Measurements from ENCODE around the gene LRRC73. TPM values are rescaled to one million over a fixed set of nuclear protein-coding genes. Genes with fewer than 3 reads are reported as not detected.

Gene LRRC73
- total RNA-seq, 2 experiments from 2014 or later = 0.11 to 0.18 TPM

- TF ChIP-seq CTCF (IDR thresholded peaks at IDR 0.05) = no peak
- Mint-ChIP-seq H3K4me3 (no peak overlapping the region), H3K4me1 (ENCODE audit: low read depth) (peaks cover 30% of the 10 kb centered on the region), H3K36me3 (ENCODE audit: low read depth) (peaks cover 28% of the 10 kb centered on the region), H3K27me3 (peaks cover 18% of the 10 kb centered on the region), H3K27ac (no peak overlapping the region), H3K9me3 (no peaks in the 10 kb centered on the region)
- ATAC-seq (no peak), DNase-seq (no peak)
- ChIA-PET CTCF (interaction anchor here (1.4 kb wide), 1 partner anchor 57 kb away, joined by 4 read pairs; the partner anchor contains the start of gene DLK2), POLR2A (interaction anchor here (0.9 to 1.5 kb wide), 4 partner anchors 10 to 26 kb away, joined by 3 to 6 read pairs (median 4); no protein-coding TSS in a partner anchor)
- intact Hi-C loops (cut with micrococcal nuclease) = no loop called here
Measured at GRCh38 chr6:43511824-43512415, 1.8 kb upstream of the LRRC73 start.

GRCh38 chr6:43510827-43511163 lies 649 bp upstream of the LRRC73 start:
- Mint-ChIP-seq H3K4me1 (ENCODE audit: low read depth) (peaks cover 26% of the 10 kb centered on the region), H3K9me3 (no peaks in the 10 kb centered on the region), H3K4me3 (peak overlapping the region; percentile 58), H3K27ac (no peak overlapping the region), H3K36me3 (ENCODE audit: low read depth) (peaks cover 26% of the 10 kb centered on the region), H3K27me3 (peaks cover 18% of the 10 kb centered on the region)
- ChIA-PET CTCF (interaction anchor here (0.7 kb wide), 1 partner anchor 281 kb away, joined by 3 read pairs; the partner anchor contains the start of gene DNPH1), POLR2A (interaction anchor here (0.7 to 1.3 kb wide), 4 partner anchors 11 to 264 kb away, joined by 3 to 4 read pairs (median 3); no protein-coding TSS in a partner anchor)
- intact Hi-C loops (cut with micrococcal nuclease) = no loop called here
- ATAC-seq = no peak
- TF ChIP-seq CTCF (IDR thresholded peaks at IDR 0.05) = no peak
- no peak for DNase-seq

DNA sequence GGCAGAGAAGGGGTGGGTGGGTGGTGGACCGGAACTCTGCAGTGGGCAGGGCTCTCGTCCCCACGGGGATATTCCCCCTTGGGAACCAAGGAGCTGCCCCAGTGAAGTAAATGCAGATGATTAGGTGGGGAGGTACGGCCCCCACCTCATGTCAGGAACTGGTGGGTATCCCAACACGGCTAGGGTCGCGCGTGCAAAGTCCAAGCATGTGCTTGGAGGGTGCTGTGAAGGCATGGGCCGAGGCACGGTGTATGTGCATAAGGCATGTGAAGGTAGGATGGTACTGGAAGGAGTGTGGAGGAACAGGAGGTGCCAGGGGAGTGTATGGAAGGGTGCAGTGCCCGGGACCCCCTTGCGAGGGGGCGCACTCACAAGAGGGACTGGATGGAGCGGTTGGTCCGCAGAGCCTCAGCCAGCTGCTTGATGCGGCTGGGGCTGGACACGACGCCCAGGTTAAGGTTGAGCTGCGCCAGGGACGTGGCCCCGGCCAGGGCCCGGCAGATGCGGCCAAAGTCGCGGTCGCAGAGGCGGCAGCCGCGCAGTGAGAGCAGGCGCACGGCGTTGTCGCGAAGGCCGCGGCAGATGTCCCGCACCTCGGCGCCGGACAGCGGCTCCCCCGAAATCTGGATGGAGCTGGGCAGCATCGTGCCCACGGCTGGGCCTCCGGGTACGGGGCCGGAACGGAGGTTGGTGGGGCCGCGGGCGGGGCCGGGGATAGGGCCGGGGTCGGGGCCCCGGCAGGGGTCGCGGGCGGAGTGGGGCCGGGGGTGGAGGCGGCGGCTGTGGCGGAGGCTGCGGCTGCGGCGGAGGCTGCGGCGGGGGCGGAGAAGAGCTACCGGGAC lies 783 bp downstream of the LRRC73 start:
- peaks cover 14% of the 10 kb centered on the region for H3K4me1 Mint-ChIP-seq (ENCODE audit: low read depth)
- POLR2A ChIA-PET = interaction anchor here (1.1 to 6.1 kb wide), 4 partner anchors 10 to 263 kb away, joined by 3 to 77 read pairs (median 4); partner anchors contain the start of genes POLR1C and YIPF3
- DNase-seq (no peak), ATAC-seq (no peak)
- peaks cover 18% of the 10 kb centered on the region for H3K27me3 Mint-ChIP-seq
- peak overlapping the region; percentile 66 for H3K4me3 Mint-ChIP-seq
- intact Hi-C loops (cut with micrococcal nuclease) = loop anchor here (5.0 kb wide), 2 partner anchors 52 to 242 kb away; partner anchors contain the start of gene DLK2
- TF ChIP-seq CTCF (IDR thresholded peaks at IDR 0.05) = no peak
- no peaks in the 10 kb centered on the region for H3K9me3 Mint-ChIP-seq
- CTCF ChIA-PET = interaction anchor here (0.7 to 3.9 kb wide), 6 partner anchors 31 to 341 kb away, joined by 3 to 20 read pairs (median 4); no protein-coding TSS in a partner anchor
- peaks cover 19% of the 10 kb centered on the region for H3K36me3 Mint-ChIP-seq (ENCODE audit: low read depth)
- no peak overlapping the region for H3K27ac Mint-ChIP-seq

DNA sequence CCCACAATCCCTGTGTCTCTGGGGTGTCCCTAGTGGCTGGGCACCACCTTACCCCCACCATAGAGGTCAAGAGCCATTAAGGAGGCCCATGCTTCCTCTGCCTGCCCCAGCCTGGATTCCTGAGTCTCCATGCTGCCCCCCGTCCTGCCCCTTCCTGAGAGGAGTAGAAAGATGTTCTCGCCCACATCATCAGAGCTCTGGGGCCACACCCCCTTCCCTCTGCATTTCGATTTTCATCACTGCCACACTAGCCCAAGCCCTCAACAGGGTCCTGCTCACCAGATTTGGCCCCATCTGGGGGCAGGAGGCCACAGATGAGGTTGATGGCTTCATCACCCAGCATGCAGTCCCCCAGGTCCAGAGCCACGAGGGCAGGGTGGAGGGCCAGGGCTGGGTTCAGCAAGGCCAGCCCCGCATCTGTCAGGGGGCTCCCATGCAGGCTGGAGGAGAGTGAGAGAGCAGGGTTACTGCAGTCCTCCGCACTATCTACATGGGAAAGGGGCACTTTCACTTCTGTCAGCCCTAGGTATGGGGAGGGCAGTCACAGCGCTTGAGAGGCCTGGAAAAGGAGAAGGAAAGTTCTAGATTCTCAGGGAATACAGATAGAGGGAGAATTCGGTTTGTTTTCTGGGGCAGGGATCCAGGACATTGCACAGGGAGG lies 1.5 kb downstream of the LRRC73 start:
- ChIA-PET POLR2A (interaction anchor here (1.2 to 6.1 kb wide), 4 partner anchors 10 to 280 kb away, joined by 3 to 77 read pairs (median 4); partner anchors contain the start of genes DNPH1, MAD2L1BP, POLR1C and TJAP1), CTCF (interaction anchor here (0.7 to 4.9 kb wide), 12 partner anchors 8 to 341 kb away, joined by 3 to 78 read pairs (median 10); partner anchors contain the start of genes DLK2, DNPH1, POLR1C and YIPF3)
- Mint-ChIP-seq H3K27me3 (peaks cover 18% of the 10 kb centered on the region), H3K27ac (no peak overlapping the region), H3K36me3 (ENCODE audit: low read depth) (peaks cover 19% of the 10 kb centered on the region), H3K4me1 (ENCODE audit: low read depth) (peaks cover 10% of the 10 kb centered on the region), H3K4me3 (peak overlapping the region; percentile 66), H3K9me3 (no peaks in the 10 kb centered on the region)
- DNase-seq (no peak), ATAC-seq (no peak)
- intact Hi-C loops (cut with micrococcal nuclease) = loop anchor here (5.0 kb wide), 2 partner anchors 51 to 241 kb away; partner anchors contain the start of gene DLK2
- no peak for TF ChIP-seq CTCF (IDR thresholded peaks at IDR 0.05)
